Epithelial cell of prostate (primary cell): ENCODE results near the gene GPX6.
A peak's percentile ranks its signal among the peaks of the same experiment; 100 is the strongest.
"Not testable (repeated sequence)": the region's sequence is repeated elsewhere in the genome, so short reads cannot be mapped to it uniquely, and the experiment has no call there.

Source experiments
- DNase-seq: peaks from one replicate; pipeline ENCODE4 v3.0.0-alpha.2; 2011; ENCODE audit warnings: low read depth, low spot score
- H3K27ac ChIP-seq: fragments of 450-650 bp; 2 replicates; pipeline ENCODE4 v1.5.1; 2017; ENCODE audit warnings: mild to moderate bottlenecking

The GPX6 gene

GRCh38 chr6:28525496-28526039 is 10.0 kb upstream of the GPX6 start, which contains the start of gene GPX5:
Gene GPX5, plus strand, starts transcription at chr6:28525881. Its CDS starts 133 bp downstream, at chr6:28526014.
- H3K27ac ChIP-seq: no peak within 1 kb of the TSS

GRCh38 chr6:28523241-28523622 is 7.6 kb upstream of the GPX6 start:
- H3K27ac ChIP-seq: no peak overlapping the region
- no peak for DNase-seq

More at GRCh38 chr6:28525496-28526039, 10.0 kb upstream of the GPX6 start, which contains the start of gene GPX5:
- no peak for DNase-seq

- H3K27ac ChIP-seq: no peak overlapping the region
- DNase-seq: no peak
These were observed 7.1 kb upstream of the GPX6 start for GRCh38 chr6:28522594-28523240.

- DNase-seq: no peak
- no peak overlapping the region for H3K27ac ChIP-seq
These were observed 2.4 kb upstream of the GPX6 start for GRCh38 chr6:28517964-28518363.

- not testable (repeated sequence) for DNase-seq, H3K27ac ChIP-seq
These were observed 3.2 kb downstream of the GPX6 start for GRCh38 chr6:28512387-28512786.

- no peak for DNase-seq
- H3K27ac ChIP-seq: no peak overlapping the region
These were observed 3.8 kb downstream of the GPX6 start for GRCh38 chr6:28511628-28512300.

GRCh38 chr6:28506807-28507475 is 8.7 kb downstream of the GPX6 start:
- no peak overlapping the region for H3K27ac ChIP-seq
- DNase-seq: no peak

- no peak for DNase-seq
- no peak overlapping the region for H3K27ac ChIP-seq
These were observed 9.9 kb downstream of the GPX6 start for GRCh38 chr6:28505733-28506132.

- DNase-seq: not testable (repeated sequence)
These were observed 12.8 kb downstream of the GPX6 start for GRCh38 chr6:28502709-28503305.

GRCh38 chr6:28502136-28502535 is 13.5 kb downstream of the GPX6 start:
- DNase-seq, H3K27ac ChIP-seq: not testable (repeated sequence)

More at GRCh38 chr6:28502709-28503305, 12.8 kb downstream of the GPX6 start:
- H3K27ac ChIP-seq: not testable (repeated sequence)

GRCh38 chr6:28501259-28501658 is 14.3 kb downstream of the GPX6 start:
- DNase-seq: no peak
- no peak overlapping the region for H3K27ac ChIP-seq

- no peak for DNase-seq
- no peak overlapping the region for H3K27ac ChIP-seq
These were observed 17.7 kb downstream of the GPX6 start for GRCh38 chr6:28497893-28498292.

GRCh38 chr6:28497306-28497705 is 18.3 kb downstream of the GPX6 start:
- no peak for DNase-seq
- H3K27ac ChIP-seq: no peak overlapping the region

- no peak overlapping the region for H3K27ac ChIP-seq
- no peak for DNase-seq
These were observed 19.4 kb downstream of the GPX6 start for GRCh38 chr6:28496099-28496779.

- DNase-seq: no peak
- no peak overlapping the region for H3K27ac ChIP-seq
These were observed 23.6 kb downstream of the GPX6 start for GRCh38 chr6:28491984-28492317.

- DNase-seq: no peak
- peak overlapping the region; percentile 22 for H3K27ac ChIP-seq
These were observed 25.2 kb downstream of the GPX6 start for GRCh38 chr6:28490205-28490890.

- peak overlapping the region; percentile 22 for H3K27ac ChIP-seq
- no peak for DNase-seq
These were observed 26.0 kb downstream of the GPX6 start for GRCh38 chr6:28489366-28490204.

GRCh38 chr6:28488916-28489365 is 26.7 kb downstream of the GPX6 start:
- no peak overlapping the region for H3K27ac ChIP-seq
- DNase-seq: no peak
